MCF 10A (cell line): Measurements from ENCODE around the gene MYOZ3. TPM values are rescaled to one million over a fixed set of nuclear protein-coding genes. Genes with fewer than 3 reads are reported as not detected.

Experiments used
- BruUV-seq: library from RNA; stranded (reverse); fragments of 400-500 nt; replicated peaks from 2 replicates; lab custom pipeline; 2021; lab: Mats Ljungman, UMichigan
- CTCF ChIA-PET: fragments of 300-600 bp; sonication (Branson Sonifier 250); formaldehyde crosslinking; extraction: SDS; loops from one replicate; lab custom pipeline; 2021; ENCODE audit warnings: antibody characterized with exemption, inconsistent platforms; lab: Yijun Ruan, JAX
- POLR2A ChIA-PET: fragments of 300-600, 350-650 bp; sonication (Branson Sonifier 250); formaldehyde crosslinking; extraction: SDS; loops from one replicate; lab custom pipeline; 2020; ENCODE audit warnings: antibody characterized with exemption, inconsistent platforms; lab: Yijun Ruan, JAX
- DNase-seq: peaks from one replicate; pipeline ENCODE4 v3.0.0-alpha.2; 2018; ENCODE audit not compliant: unreplicated experiment
- H3K27ac Mint-ChIP-seq: one replicate; pipeline ENCODE4 v1.8.0; 2022; ENCODE audit warnings: mild to moderate bottlenecking, low read depth, mixed read lengths; ENCODE audit not compliant: unreplicated experiment
- H3K27me3 Mint-ChIP-seq: one replicate; pipeline ENCODE4 v1.8.0; 2022; ENCODE audit warnings: mixed read lengths; ENCODE audit not compliant: insufficient read depth, unreplicated experiment
- H3K36me3 Mint-ChIP-seq: one replicate; pipeline ENCODE4 v1.8.0; 2022; ENCODE audit warnings: mild to moderate bottlenecking, moderate library complexity, mixed read lengths; ENCODE audit not compliant: insufficient read depth, unreplicated experiment
- H3K4me1 Mint-ChIP-seq: one replicate; pipeline ENCODE4 v1.8.0; 2022; ENCODE audit warnings: mixed read lengths; ENCODE audit not compliant: insufficient read depth, unreplicated experiment
- H3K4me3 Mint-ChIP-seq: one replicate; pipeline ENCODE4 v1.8.0; 2022; ENCODE audit warnings: mild to moderate bottlenecking, moderate library complexity, mixed read lengths; ENCODE audit not compliant: unreplicated experiment
- H3K9me3 Mint-ChIP-seq: one replicate; pipeline ENCODE4 v1.8.0; 2022; ENCODE audit warnings: mixed read lengths; ENCODE audit not compliant: unreplicated experiment
- CTCF ChIP-seq: fragments of 200-600 bp; IDR thresholded peaks from one replicate; pipeline ENCODE4 v1.8.0; 2022; ENCODE audit warnings: antibody characterized with exemption, mild to moderate bottlenecking; ENCODE audit not compliant: unreplicated experiment
- intact Hi-C: fragments of 100-400 bp; cut with micrococcal nuclease; formaldehyde crosslinking; loops from 2 replicates; pipeline ENCODE4 v1.14.1; 2022
- total RNA-seq: library from RNA; stranded (reverse); gene quantifications from 2 replicates; pipeline ENCODE4 v1.2.3, GENCODE V29; 2022

MYOZ3 gene
- total RNA-seq, 1 experiment from 2014 or later, result not detected

- BruUV-seq, result no TSS peak
- no peak for DNase-seq
- ChIA-PET CTCF (no interaction called here), POLR2A (no interaction called here)
- Mint-ChIP-seq H3K27ac (no peak overlapping the region), H3K36me3 (no peaks in the 10 kb centered on the region), H3K4me1 (peaks cover 15% of the 10 kb centered on the region), H3K4me3 (peak overlapping the region; percentile 69), H3K9me3 (no peaks in the 10 kb centered on the region), H3K27me3 (no peaks in the 10 kb centered on the region)
- intact Hi-C loops, result no loop called here
- no peak for TF ChIP-seq CTCF
Observed at GRCh38 chr5:150623878-150624216, 37.2 kb upstream of the MYOZ3 start.

- no peak for DNase-seq
- CTCF ChIA-PET, result no interaction called here
- H3K4me1 Mint-ChIP-seq, result peaks cover 15% of the 10 kb centered on the region
- H3K4me3 Mint-ChIP-seq, result peak overlapping the region; percentile 69
- H3K9me3 Mint-ChIP-seq, result no peaks in the 10 kb centered on the region
- H3K27me3 Mint-ChIP-seq, result no peaks in the 10 kb centered on the region
- H3K36me3 Mint-ChIP-seq, result no peaks in the 10 kb centered on the region
- intact Hi-C loops, result no loop called here
- POLR2A ChIA-PET, result no interaction called here
- no peak for TF ChIP-seq CTCF
- no peak overlapping the region for H3K27ac Mint-ChIP-seq
- BruUV-seq, result no TSS peak
Observed at GRCh38 chr5:150624334-150625163, 36.5 kb upstream of the MYOZ3 start.

- Mint-ChIP-seq H3K4me1 (peaks cover 15% of the 10 kb centered on the region), H3K4me3 (no peak overlapping the region), H3K36me3 (no peaks in the 10 kb centered on the region), H3K9me3 (no peaks in the 10 kb centered on the region), H3K27ac (no peak overlapping the region), H3K27me3 (no peaks in the 10 kb centered on the region)
- intact Hi-C loops, result no loop called here
- DNase-seq, result no peak
- CTCF ChIA-PET, result no interaction called here
- no peak for TF ChIP-seq CTCF
- POLR2A ChIA-PET, result no interaction called here
- BruUV-seq, result no TSS peak
Observed at GRCh38 chr5:150625164-150625535, 35.9 kb upstream of the MYOZ3 start.

GRCh38 chr5:150625831-150626746, 35.0 kb upstream of the MYOZ3 start:
- BruUV-seq, result no TSS peak
- no peak for TF ChIP-seq CTCF
- ChIA-PET POLR2A (interaction anchor here (0.6 kb wide), 1 partner anchor 545 kb away, joined by 3 read pairs; no protein-coding TSS in a partner anchor), CTCF (no interaction called here)
- Mint-ChIP-seq H3K27ac (no peak overlapping the region), H3K4me3 (no peak overlapping the region), H3K9me3 (no peaks in the 10 kb centered on the region), H3K4me1 (peaks cover 15% of the 10 kb centered on the region), H3K27me3 (no peaks in the 10 kb centered on the region), H3K36me3 (no peaks in the 10 kb centered on the region)
- DNase-seq, result no peak
- intact Hi-C loops, result no loop called here
